ENCODE data around the gene TMEM154. TPM values are rescaled to one million over a fixed set of nuclear protein-coding genes. Genes with fewer than 3 reads are reported as not detected.

The TMEM154 gene
- polyA plus RNA-seq, 1 of the 3 experiments (the other 2 are of a cell fraction), result 0.58 TPM

DNA sequence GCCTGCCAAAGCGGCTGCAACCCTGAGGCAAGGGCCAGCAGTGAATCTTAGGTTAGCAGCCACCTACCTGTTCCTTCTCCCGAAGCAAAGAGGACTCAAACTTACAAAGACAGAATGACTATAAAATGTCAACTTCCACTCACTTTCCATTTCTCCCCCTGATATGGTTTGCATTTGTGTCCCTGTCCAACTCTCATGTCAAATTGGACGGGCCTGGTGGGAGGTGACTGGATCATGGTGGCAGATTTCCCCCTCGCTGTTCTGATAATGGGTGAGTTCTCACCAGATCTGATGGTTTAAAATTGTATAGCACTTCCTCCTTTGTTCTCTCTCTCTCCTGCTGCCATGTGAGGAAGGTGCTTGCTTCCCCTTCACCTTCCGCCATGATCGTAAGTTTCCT, 35.3 kb upstream of the TMEM154 start:
- TF ChIP-seq GATA2 (CRISPR knock-in tag; IDR thresholded peaks at IDR 0.05), result no peak
- TF ChIP-seq EP300 (IDR thresholded peaks at IDR 0.05; ENCODE audit: borderline replicate concordance in 1 of 2, low read depth in 1 of 2, low read length in 1 of 2), result no peak
- TF ChIP-seq, protein P1, sequence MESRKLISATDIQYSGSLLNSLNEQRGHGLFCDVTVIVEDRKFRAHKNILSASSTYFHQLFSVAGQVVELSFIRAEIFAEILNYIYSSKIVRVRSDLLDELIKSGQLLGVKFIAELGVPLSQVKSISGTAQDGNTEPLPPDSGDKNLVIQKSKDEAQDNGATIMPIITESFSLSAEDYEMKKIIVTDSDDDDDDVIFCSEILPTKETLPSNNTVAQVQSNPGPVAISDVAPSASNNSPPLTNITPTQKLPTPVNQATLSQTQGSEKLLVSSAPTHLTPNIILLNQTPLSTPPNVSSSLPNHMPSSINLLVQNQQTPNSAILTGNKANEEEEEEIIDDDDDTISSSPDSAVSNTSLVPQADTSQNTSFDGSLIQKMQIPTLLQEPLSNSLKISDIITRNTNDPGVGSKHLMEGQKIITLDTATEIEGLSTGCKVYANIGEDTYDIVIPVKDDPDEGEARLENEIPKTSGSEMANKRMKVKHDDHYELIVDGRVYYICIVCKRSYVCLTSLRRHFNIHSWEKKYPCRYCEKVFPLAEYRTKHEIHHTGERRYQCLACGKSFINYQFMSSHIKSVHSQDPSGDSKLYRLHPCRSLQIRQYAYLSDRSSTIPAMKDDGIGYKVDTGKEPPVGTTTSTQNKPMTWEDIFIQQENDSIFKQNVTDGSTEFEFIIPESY (IDR thresholded peaks at IDR 0.05; ENCODE audit: borderline replicate concordance, low read depth), result no peak
- TF ChIP-seq SIN3A (IDR thresholded peaks at IDR 0.05; ENCODE audit: borderline replicate concordance, low read depth, low read length), result no peak
- no peak for TF ChIP-seq RAD21 (IDR thresholded peaks at IDR 0.05; ENCODE audit: low read length)
- no peak for TF ChIP-seq TAF1 (IDR thresholded peaks at IDR 0.05; ENCODE audit: borderline replicate concordance, low read depth, low read length)
- CTCF ChIA-PET, result interaction anchor here (0.6 to 0.7 kb wide), 3 partner anchors 35 to 1047 kb away, joined by 3 read pairs; partner anchors contain the start of gene TMEM154

DNA sequence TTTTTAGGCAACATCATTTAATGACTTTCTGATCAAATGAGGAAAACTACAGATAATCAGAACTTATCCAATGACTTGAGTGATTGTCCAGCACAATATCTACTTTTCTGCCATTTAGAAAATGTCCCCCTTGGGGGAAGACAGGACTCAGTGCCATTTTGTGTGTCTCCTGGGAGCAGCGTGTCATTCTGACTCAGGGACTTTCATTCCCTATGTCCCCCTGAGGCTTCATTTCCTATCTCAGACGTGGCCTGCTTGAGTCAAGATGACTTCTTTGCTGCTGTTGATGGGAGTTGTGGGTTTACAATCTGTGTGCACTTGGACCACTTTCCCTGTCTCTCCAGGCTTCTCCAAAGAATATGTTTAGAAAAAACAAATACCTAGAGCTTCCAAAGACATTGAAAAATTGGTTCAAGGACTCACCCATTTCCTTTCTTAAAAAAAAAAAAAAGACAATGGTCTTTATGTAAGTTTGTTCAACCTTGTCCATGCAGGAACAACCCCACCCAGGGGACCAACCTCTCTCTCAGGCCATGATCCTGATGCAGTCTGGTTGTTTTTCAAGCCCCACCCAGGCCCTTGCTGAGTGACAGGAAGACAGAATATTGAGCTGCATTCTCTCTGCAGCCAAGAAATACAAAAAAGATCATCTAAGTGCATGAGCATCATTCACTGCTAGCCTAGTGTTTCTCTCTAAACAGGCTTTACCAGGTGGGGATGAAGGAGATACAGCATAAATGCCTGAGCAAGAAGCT, 34.3 kb upstream of the TMEM154 start:
- Histone ChIP-seq H3K4me3 (ENCODE audit: low read depth in 2 of 2, low read length in 1 of 2) (no peak overlapping the region), H3K4me1 (ENCODE audit: control insufficient read depth in 1 of 2, insufficient read depth in 2 of 2, low read depth in 1 of 2, low read length in 1 of 2) (no peaks in the 10 kb centered on the region), H3K27me3 (ENCODE audit: insufficient read depth) (no peaks in the 10 kb centered on the region), H4K20me1 (ENCODE audit: insufficient read depth) (no peaks in the 10 kb centered on the region), H3F3A (replicated peaks; ENCODE audit: insufficient read depth) (no peaks in the 10 kb centered on the region), H3K9me3 (no peaks in the 10 kb centered on the region), H3K9me2 (no peaks in the 10 kb centered on the region), H3K4me2 (no peak overlapping the region), H3K36me3 (replicated peaks in 1 of 2; ENCODE audit: control insufficient read depth in 1 of 2, insufficient read depth in 2 of 2, low read length in 1 of 2) (no peaks in the 10 kb centered on the region), H3K79me2 (ENCODE audit: insufficient read depth) (no peaks in the 10 kb centered on the region), H2AFZ (ENCODE audit: low read depth) (no peak overlapping the region), H3K27ac (ENCODE audit: low read depth in 2 of 2, low read length in 1 of 2) (no peak overlapping the region), H3K9ac (no peak overlapping the region)
- POLR2A ChIA-PET, result no interaction called here
- CTCF ChIA-PET, result interaction anchor here (0.6 kb wide), 1 partner anchor 306 kb away, joined by 3 read pairs; no protein-coding TSS in a partner anchor
- no peak for DNase-seq
- 39% methylated on average over 2 of the region's 2 CpGs for WGBS (ENCODE audit: low lambda C conversion rate)
- no peak for TF ChIP-seq TAF1 (IDR thresholded peaks at IDR 0.05; ENCODE audit: borderline replicate concordance, low read depth, low read length)

More for the DNA sequence above, 35.3 kb upstream of the TMEM154 start:
- DNase-seq, result no peak
- no peaks in the 10 kb centered on the region for H3K9me3 ChIP-seq
- POLR2A ChIA-PET, result no interaction called here
- H3K9me2 ChIP-seq, result no peaks in the 10 kb centered on the region
- WGBS (ENCODE audit: low lambda C conversion rate), result 73% methylated on average over 6 of the region's 6 CpGs
- H3K9ac ChIP-seq, result no peak overlapping the region
- no peaks in the 10 kb centered on the region for H3K79me2 ChIP-seq (ENCODE audit: insufficient read depth)
- H3K27ac ChIP-seq (ENCODE audit: low read depth in 2 of 2, low read length in 1 of 2), result no peak overlapping the region
- no peak overlapping the region for H3K4me3 ChIP-seq (ENCODE audit: low read depth in 2 of 2, low read length in 1 of 2)
- H3F3A ChIP-seq (replicated peaks; ENCODE audit: insufficient read depth), result no peaks in the 10 kb centered on the region
- no peak overlapping the region for H2AFZ ChIP-seq (ENCODE audit: low read depth)
- H4K20me1 ChIP-seq (ENCODE audit: insufficient read depth), result no peaks in the 10 kb centered on the region
- no peak overlapping the region for H3K4me2 ChIP-seq
- no peaks in the 10 kb centered on the region for H3K36me3 ChIP-seq (replicated peaks in 1 of 2; ENCODE audit: control insufficient read depth in 1 of 2, insufficient read depth in 2 of 2, low read length in 1 of 2)
- H3K27me3 ChIP-seq (ENCODE audit: insufficient read depth), result no peaks in the 10 kb centered on the region
- H3K4me1 ChIP-seq (ENCODE audit: control insufficient read depth in 1 of 2, insufficient read depth in 2 of 2, low read depth in 1 of 2, low read length in 1 of 2), result no peaks in the 10 kb centered on the region
